Ovary (tissue), 9 donors: Measurements from ENCODE around the gene TANC1. TPM values are rescaled to one million over a fixed set of nuclear protein-coding genes. Genes with fewer than 3 reads are reported as not detected.

ENCODE experiments used
- DNase-seq, 5 donors: peaks; one replicate each; pipeline ENCODE4 v3.0.0-alpha.2; 2019 to 2020
- H3K27ac ChIP-seq, 2 donors: fragments of 200-600 bp; one replicate each; pipeline versions ENCODE4 v1.5.1 to v1.8.0; 2019 to 2022
- H3K27me3 ChIP-seq: fragments of 200-600 bp; one replicate; pipeline ENCODE4 v1.8.0; 2022
- H3K36me3 ChIP-seq: fragments of 200-600 bp; sonication (generic); one replicate; pipeline ENCODE4 v1.5.1; 2019
- H3K4me1 ChIP-seq: one replicate; pipeline ENCODE4 v1.8.1; 2013; ENCODE audit warnings: mild to moderate bottlenecking, moderate library complexity; ENCODE audit not compliant: insufficient read depth
- H3K4me3 ChIP-seq: fragments of 200-600 bp; sonication (generic); one replicate; pipeline ENCODE4 v1.5.1; 2017
- H3K9me3 ChIP-seq, 2 donors: fragments of 200-600 bp in 1 of 2; sonication (generic) in 1 of 2; one replicate each; pipeline versions ENCODE4 v1.5.1 to v1.8.1; 2013 to 2019; ENCODE audit warnings: mild to moderate bottlenecking in 1 of 2, moderate library complexity in 1 of 2
- EP300 ChIP-seq: sonication (generic); formaldehyde crosslinking; IDR thresholded peaks from one replicate; pipeline ENCODE4 v1.6.1; 2017; ENCODE audit warnings: antibody characterized with exemption
- POLR2A ChIP-seq: fragments of 450-650 bp; IDR thresholded peaks from one replicate; pipeline ENCODE4 v1.6.1; 2017; ENCODE audit warnings: antibody characterized with exemption, mild to moderate bottlenecking, moderate library complexity
- WGBS, 3 donors: extraction: QIAGEN DNeasy Blood & Tissue Kit in 1 of 3; methylation state at CpG; one replicate each; pipeline versions ENCODE4 v1.1.5 to v1.1.7; 2013 to 2017; 5-methylcytosine and 5-hydroxymethylcytosine counted together
- intact Hi-C, 4 donors: fragments of 100-400 bp; cut with DNase I; formaldehyde crosslinking; loops; one replicate each; pipeline versions ENCODE4 v1.11.0 to v1.15.1; 2022 to 2023
- polyA plus RNA-seq, 2 donors: library from polyadenylated mRNA; stranded (reverse); fragments of 200-250 nt in 1 of 2; fragments of 350-450 nt in 1 of 2; fragmentation: Illumina TruSeq in 1 of 2; extraction: RNeasy Lipid Tissue Mini Kit (QIAGEN cat#74804) in 1 of 2; gene quantifications; one replicate each; pipeline ENCODE4 v1.2.3, GENCODE V29; 2013 to 2014
- total RNA-seq, 7 donors: library from RNA; depleted of rRNA in 2 of 7; stranded (reverse); fragments of >200 nt in 2 of 7; fragmentation: NEBNext Ultra II Directional in 3 of 7; extraction: Animal tissue kit (Norgen Biotek cat#: 25700) in 3 of 7; gene quantifications; one replicate each; pipeline versions ENCODE4 v1.1.0 to v1.2.4, GENCODE V29; 2016 to 2023
- TF ChIP-seq, protein P1 (sequence below), 3 donors: fragments of 450-650 bp in 2 of 3; fragments of 200-600 bp in 1 of 3; IDR thresholded peaks; one replicate each; pipeline versions ENCODE4 v1.5.1 to v1.8.0; 2016 to 2022; ENCODE audit warnings: antibody characterized with exemption in 3 of 3, mild to moderate bottlenecking in 1 of 3
- donor health status: DM: no; HTN: no; CAD: no; lungs with moderate emphysema.
- donor health status: DM: no; HTN: no; CAD: no.
- donor health status: Bipolar disorder and iron deficiency.
- donor health status: DM: yes; HTN: yes; CAD: no.
- donor health status: DM: no; HTN: no; CAD: no.
- donor health status: DM: yes; HTN: yes; CAD: no.

Gene TANC1
- total and polyA plus RNA-seq, 9 donors, result 12.2 to 39.2 (median 25.8) TPM

- Histone ChIP-seq H3K4me1 (peaks cover 10% of the 10 kb centered on the region), H3K27ac (no peak overlapping the region)
- intact Hi-C loops, result no loop called here
Measured at GRCh38 chr2:159043710-159044109, 75.3 kb downstream of the TANC1 start.

GRCh38 chr2:159044804-159045286 is 76.4 kb downstream of the TANC1 start:
- DNase-seq, result no peak
- 54 to 70% (median 66%) methylated on average over 4 of the region's 4 CpGs for WGBS, 3 donors
- intact Hi-C loops, result no loop called here

More at GRCh38 chr2:159043710-159044109, 75.3 kb downstream of the TANC1 start:
- Histone ChIP-seq H3K27me3 (no peaks in the 10 kb centered on the region), H3K36me3 (no peaks in the 10 kb centered on the region), H3K4me3 (no peak overlapping the region), H3K9me3 (no peaks in the 10 kb centered on the region)
- DNase-seq, result no peak
- no peak for TF ChIP-seq EP300
- TF ChIP-seq, protein P1, sequence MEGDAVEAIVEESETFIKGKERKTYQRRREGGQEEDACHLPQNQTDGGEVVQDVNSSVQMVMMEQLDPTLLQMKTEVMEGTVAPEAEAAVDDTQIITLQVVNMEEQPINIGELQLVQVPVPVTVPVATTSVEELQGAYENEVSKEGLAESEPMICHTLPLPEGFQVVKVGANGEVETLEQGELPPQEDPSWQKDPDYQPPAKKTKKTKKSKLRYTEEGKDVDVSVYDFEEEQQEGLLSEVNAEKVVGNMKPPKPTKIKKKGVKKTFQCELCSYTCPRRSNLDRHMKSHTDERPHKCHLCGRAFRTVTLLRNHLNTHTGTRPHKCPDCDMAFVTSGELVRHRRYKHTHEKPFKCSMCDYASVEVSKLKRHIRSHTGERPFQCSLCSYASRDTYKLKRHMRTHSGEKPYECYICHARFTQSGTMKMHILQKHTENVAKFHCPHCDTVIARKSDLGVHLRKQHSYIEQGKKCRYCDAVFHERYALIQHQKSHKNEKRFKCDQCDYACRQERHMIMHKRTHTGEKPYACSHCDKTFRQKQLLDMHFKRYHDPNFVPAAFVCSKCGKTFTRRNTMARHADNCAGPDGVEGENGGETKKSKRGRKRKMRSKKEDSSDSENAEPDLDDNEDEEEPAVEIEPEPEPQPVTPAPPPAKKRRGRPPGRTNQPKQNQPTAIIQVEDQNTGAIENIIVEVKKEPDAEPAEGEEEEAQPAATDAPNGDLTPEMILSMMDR (IDR thresholded peaks at IDR 0.05), result no peak
- TF ChIP-seq POLR2A, result no peak
- 91 to 94% (median 92%) methylated on average over 5 of the region's 5 CpGs for WGBS, 3 donors

DNA sequence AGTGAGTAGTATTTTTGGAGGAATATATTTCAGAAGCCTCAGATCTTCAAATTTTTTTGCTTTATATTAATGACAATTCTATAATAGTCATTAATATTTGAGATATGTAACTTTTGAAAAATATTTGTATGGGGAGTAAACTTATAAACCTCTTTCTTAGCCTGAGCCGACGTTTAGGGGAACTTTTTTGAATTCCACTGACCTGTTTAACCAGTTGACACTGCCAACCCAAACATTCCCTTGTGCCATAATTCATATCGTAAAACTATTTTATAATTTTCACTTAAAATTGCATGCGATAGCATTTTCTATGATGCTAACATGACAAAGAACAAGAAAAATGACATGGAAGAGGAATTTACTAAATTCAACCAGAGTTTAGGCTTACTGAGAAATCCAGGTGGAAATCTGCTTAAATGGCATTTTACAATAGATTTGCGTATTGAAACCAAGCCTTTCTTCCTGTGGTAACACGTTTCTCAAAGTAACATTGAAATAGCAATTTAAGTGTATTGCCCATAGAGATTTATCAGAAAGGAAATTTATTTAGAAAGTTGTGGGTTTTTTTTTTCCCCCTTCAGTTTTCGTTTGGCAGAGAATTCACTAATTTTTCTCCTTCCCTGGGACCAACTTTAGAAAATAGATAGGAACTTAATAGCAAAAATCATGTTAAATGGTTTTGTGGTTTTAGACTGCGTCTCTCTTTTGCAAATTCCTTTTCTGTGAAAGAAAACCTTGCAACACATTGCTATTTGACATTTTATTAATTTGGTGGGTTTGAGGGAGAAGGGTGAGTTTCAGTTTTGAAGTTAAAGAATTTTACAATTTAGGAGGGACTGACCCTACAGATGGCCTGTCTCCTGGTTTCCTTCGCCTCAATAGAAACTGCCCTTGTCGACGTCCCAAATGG is 77.4 kb downstream of the TANC1 start:
- Histone ChIP-seq H3K27me3 (no peaks in the 10 kb centered on the region), H3K36me3 (no peaks in the 10 kb centered on the region), H3K4me3 (no peak overlapping the region), H3K9me3 (no peaks in the 10 kb centered on the region), H3K4me1 (peaks cover 10% of the 10 kb centered on the region), H3K27ac (no peak overlapping the region)
- intact Hi-C loops, result no loop called here
- 45 to 58% (median 57%) methylated on average over 11 of the region's 11 CpGs for WGBS, 3 donors
- TF ChIP-seq, protein P1 (IDR thresholded peaks at IDR 0.05), result no peak
- TF ChIP-seq POLR2A (no peak), EP300 (no peak)
- no peak for DNase-seq

More at GRCh38 chr2:159044804-159045286, 76.4 kb downstream of the TANC1 start:
- Histone ChIP-seq H3K36me3 (no peaks in the 10 kb centered on the region), H3K27ac (no peak overlapping the region), H3K4me3 (no peak overlapping the region), H3K4me1 (peaks cover 10% of the 10 kb centered on the region), H3K9me3 (no peaks in the 10 kb centered on the region), H3K27me3 (no peaks in the 10 kb centered on the region)
- TF ChIP-seq, protein P1 (IDR thresholded peaks at IDR 0.05), result no peak
- no peak for TF ChIP-seq POLR2A
- TF ChIP-seq EP300, result no peak

- DNase-seq, result no peak
- TF ChIP-seq EP300 (no peak), POLR2A (no peak)
- TF ChIP-seq, protein P1 (IDR thresholded peaks at IDR 0.05), result no peak
- Histone ChIP-seq H3K27ac (no peak overlapping the region), H3K4me1 (peaks cover 15% of the 10 kb centered on the region), H3K9me3 (no peaks in the 10 kb centered on the region), H3K36me3 (no peaks in the 10 kb centered on the region), H3K4me3 (no peak overlapping the region), H3K27me3 (no peaks in the 10 kb centered on the region)
- intact Hi-C loops, result no loop called here
- 29 to 38% (median 36%) methylated on average over 1 of the region's 1 CpG for WGBS, 3 donors
Measured at GRCh38 chr2:159046966-159047365, 78.5 kb downstream of the TANC1 start.
